Bladder microvascular endothelial cell (primary cell): ENCODE results near the gene MGST1. TPM values are rescaled to one million over a fixed set of nuclear protein-coding genes. Genes with fewer than 3 reads are reported as not detected.

ENCODE experiments used
- total RNA-seq: library from RNA; depleted of rRNA; stranded (reverse); fragments of >200 nt; gene quantifications from 2 replicates; pipeline ENCODE4 v1.2.3, GENCODE V29; 2014

MGST1 gene, protein sequence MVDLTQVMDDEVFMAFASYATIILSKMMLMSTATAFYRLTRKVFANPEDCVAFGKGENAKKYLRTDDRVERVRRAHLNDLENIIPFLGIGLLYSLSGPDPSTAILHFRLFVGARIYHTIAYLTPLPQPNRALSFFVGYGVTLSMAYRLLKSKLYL
- total RNA-seq, result 6.6 and 11.2 TPM in 2 replicates

DNA sequence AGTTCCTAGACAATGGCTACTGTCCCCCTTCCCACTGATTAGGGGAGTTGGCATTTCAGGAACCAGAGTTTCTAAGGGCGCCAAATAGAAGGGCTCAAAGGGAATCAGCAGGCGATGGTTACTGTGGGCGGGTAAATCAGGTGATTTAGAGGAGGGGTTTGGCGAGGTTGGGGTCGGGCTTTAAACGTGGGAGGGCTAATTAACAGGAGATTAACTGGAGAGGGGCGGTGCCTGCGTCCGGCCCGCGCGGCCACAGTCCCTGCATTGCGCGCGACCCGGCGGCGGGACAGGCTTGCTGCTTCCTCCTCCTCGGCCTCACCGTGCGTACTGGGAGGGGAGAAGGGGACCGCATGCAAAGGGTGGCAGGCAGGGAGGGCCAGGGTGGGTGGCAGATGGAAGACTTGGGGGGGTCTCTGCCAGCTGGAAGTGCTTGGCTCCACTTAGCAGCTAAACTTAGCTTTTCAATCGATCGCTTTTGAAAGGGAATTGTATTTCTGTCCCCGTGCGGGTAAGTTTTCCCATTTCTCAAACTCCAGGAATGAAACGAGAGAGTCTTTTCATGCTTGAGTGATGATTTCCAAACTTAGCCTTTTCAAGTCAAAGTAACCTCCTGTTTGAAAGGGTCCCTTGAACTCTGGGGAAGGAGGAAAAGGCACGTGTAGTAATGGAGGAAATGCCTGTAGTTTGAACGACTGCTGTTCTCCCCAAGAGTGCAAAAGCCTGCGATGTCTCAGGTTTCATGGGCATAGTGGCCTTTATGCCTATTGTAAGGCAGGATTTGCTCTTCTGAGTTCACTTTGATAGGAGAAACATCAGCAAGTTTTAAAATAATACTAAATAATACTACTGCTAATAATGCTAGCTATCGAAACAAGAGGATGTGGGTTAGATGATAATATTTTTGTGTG is at the start of gene MGST1:
MGST1 (plus strand) TSS at position 255 of the 908 bp plus-strand sequence. CDS start 6,608 bp downstream, outside the sequence.

Other genes starting within 250 kb of the MGST1 start
- gene SLC15A5, start 70.0 kb upstream of the MGST1 start, total RNA-seq, result not detected in 2 replicates